A549 (cell line): ENCODE measurements around the gene CDH4. TPM values are rescaled to one million over a fixed set of nuclear protein-coding genes. Genes with fewer than 3 reads are reported as not detected.

Experiments
- ATAC-seq, 2 experiments: fragments of 200-7000 bp in 1 of 2; fragments of >200 bp in 1 of 2; cut with Nextera tagmentation in 1 of 2; cut with Tn5 transposase in 1 of 2; 3 replicates each; pipeline versions ENCODE4 v1.8.0 to v1.9.1; 2018 to 2020; ENCODE audit warnings: mild to moderate bottlenecking in 1 of 2, moderate library complexity in 1 of 2
- CTCF ChIA-PET: fragments of 300-600 bp; sonication (Branson Sonifier 250); formaldehyde crosslinking; extraction: SDS; loops from one replicate; lab custom pipeline; 2021; ENCODE audit warnings: antibody characterized with exemption, inconsistent platforms; lab: Yijun Ruan, JAX
- POLR2A ChIA-PET: fragments of 350-600 bp; formaldehyde crosslinking; extraction: SDS; loops from one replicate; lab custom pipeline; 2021; ENCODE audit warnings: antibody characterized with exemption, inconsistent platforms; lab: Yijun Ruan, JAX
- DNase-seq, 2 experiments: peaks; one replicate each; pipeline versions ENCODE4 v3.0.0 to v3.0.0-alpha.2; 2011 to 2016; ENCODE audit warnings: low read depth in 1 of 2, low spot score in 1 of 2
- FAIRE-seq: peaks from 2 replicates; lab custom pipeline; 2011; peaks lifted over from hg19 to GRCh38; lab: Jason Lieb, UNC
- H3K27ac ChIP-seq, 2 experiments: fragments of >200 bp; sonication (Bioruptor Twin); formaldehyde crosslinking; 3 replicates each; pipeline ENCODE4 v1.5.1; 2016 to 2017
- H3K4me1 ChIP-seq: fragments of >200 bp; sonication (Bioruptor Twin); formaldehyde crosslinking; 3 replicates; pipeline ENCODE4 v1.6.1; 2016
- H3K4me2 ChIP-seq: fragments of >200 bp; sonication (Bioruptor Twin); formaldehyde crosslinking; 3 replicates; pipeline ENCODE4 v1.6.1; 2016
- H3K4me3 ChIP-seq: fragments of >200 bp; sonication (Bioruptor Twin); formaldehyde crosslinking; 3 replicates; pipeline ENCODE4 v1.5.1; 2016
- H3K9me3 ChIP-seq: fragments of >200 bp; sonication (Bioruptor Twin); formaldehyde crosslinking; 3 replicates; pipeline ENCODE4 v1.6.1; 2016
- ATOH8 ChIP-seq: fragments of 250-450 bp; sonication (Bioruptor Pico); IDR thresholded peaks from 2 replicates; pipeline ENCODE4 v1.5.0; 2020; ENCODE audit warnings: low read depth, mild to moderate bottlenecking, moderate library complexity
- CBX2 ChIP-seq: fragments of 200-600 bp; sonication (generic); IDR thresholded peaks from 2 replicates; pipeline ENCODE4 v1.6.1; 2016; ENCODE audit warnings: low read depth, mild to moderate bottlenecking, borderline replicate concordance
- CHD2 ChIP-seq: fragments of 150-350 bp; IDR thresholded peaks from 2 replicates; pipeline ENCODE4 v1.6.1; 2014; ENCODE audit warnings: low read length; ENCODE audit not compliant: partially characterized antibody
- CTCF ChIP-seq: fragments of >200 bp; sonication (Bioruptor Twin); formaldehyde crosslinking; IDR thresholded peaks from 3 replicates; pipeline ENCODE4 v1.5.1; 2016
- EHMT2 ChIP-seq: fragments of 200-600 bp; sonication (generic); IDR thresholded peaks from 2 replicates; pipeline ENCODE4 v1.6.1; 2016; ENCODE audit warnings: antibody characterized with exemption, low read depth, mild to moderate bottlenecking, moderate library complexity
- EP300 ChIP-seq, 2 experiments: fragments of >200 bp; sonication (Bioruptor Twin); formaldehyde crosslinking; IDR thresholded peaks; 2 replicates in 1 of 2; 3 replicates in 1 of 2; pipeline ENCODE4 v1.6.1; 2016 to 2017
- ESRRA ChIP-seq: fragments of 150-350 bp; IDR thresholded peaks from 2 replicates; pipeline ENCODE4 v1.6.1; 2014; ENCODE audit warnings: mild to moderate bottlenecking, low read length, borderline replicate concordance
- FOXS1 ChIP-seq: fragments of 250-450 bp; sonication (Bioruptor Pico); IDR thresholded peaks from 2 replicates; pipeline ENCODE4 v1.5.0; 2020; ENCODE audit warnings: mild to moderate bottlenecking, moderate library complexity
- HEYL ChIP-seq: fragments of 250-450 bp; sonication (Bioruptor Pico); IDR thresholded peaks from 2 replicates; pipeline ENCODE4 v1.8.0; 2021; ENCODE audit warnings: mild to moderate bottlenecking, moderate library complexity
- HMGXB4 ChIP-seq: fragments of 250-450 bp; sonication (Bioruptor Pico); IDR thresholded peaks from 2 replicates; pipeline ENCODE4 v1.5.0; 2021; ENCODE audit warnings: mild to moderate bottlenecking, moderate library complexity, borderline replicate concordance
- MAFK ChIP-seq: fragments of 450-650 bp; IDR thresholded peaks from 2 replicates; pipeline ENCODE4 v1.6.1; 2014; ENCODE audit not compliant: partially characterized antibody
- MAX ChIP-seq: IDR thresholded peaks from 2 replicates; pipeline ENCODE4 v1.6.1; 2012
- MAZ ChIP-seq: fragments of 150-350 bp; IDR thresholded peaks from 2 replicates; pipeline ENCODE4 v1.6.1; 2014; ENCODE audit warnings: antibody characterized with exemption, low read depth, low read length, borderline replicate concordance
- NPAS2 ChIP-seq: fragments of 250-450 bp; sonication (Bioruptor Pico); IDR thresholded peaks from 2 replicates; pipeline ENCODE4 v1.8.0; 2022; ENCODE audit warnings: mild to moderate bottlenecking, moderate library complexity, borderline replicate concordance
- PHF8 ChIP-seq: fragments of 200-600 bp; sonication (generic); IDR thresholded peaks from 2 replicates; pipeline ENCODE4 v1.6.1; 2016; ENCODE audit warnings: low read depth, mild to moderate bottlenecking, antibody characterized with exemption, moderate library complexity, borderline replicate concordance
- POLR2AphosphoS2 ChIP-seq: conservative IDR thresholded peaks from 2 replicates; pipeline ENCODE4 v1.6.1; 2012; ENCODE audit warnings: low read length, improper control_type of control experiment, inconsistent platforms
- RAD21 ChIP-seq, 2 experiments: fragments of >200 bp in 1 of 2; sonication (Bioruptor Twin) in 1 of 2; formaldehyde crosslinking in 1 of 2; IDR thresholded peaks in 1 of 2; conservative IDR thresholded peaks in 1 of 2; 2 replicates in 1 of 2; 3 replicates in 1 of 2; pipeline ENCODE4 v1.6.1; 2012 to 2018; ENCODE audit warnings: inconsistent platforms in 1 of 2
- RCOR1 ChIP-seq: fragments of 150-350 bp; IDR thresholded peaks from 2 replicates; pipeline ENCODE4 v1.6.1; 2014; ENCODE audit warnings: antibody characterized with exemption, low read length, low read depth
- REST ChIP-seq: fragments of 200-600 bp; sonication (generic); IDR thresholded peaks from 2 replicates; pipeline ENCODE4 v1.6.1; 2016; ENCODE audit warnings: antibody characterized with exemption, mild to moderate bottlenecking, moderate library complexity
- RFX5 ChIP-seq: fragments of 450-650 bp; IDR thresholded peaks from 2 replicates; pipeline ENCODE4 v1.7.1; 2014; ENCODE audit warnings: antibody characterized with exemption, mild to moderate bottlenecking, moderate library complexity
- RNF2 ChIP-seq: fragments of 200-600 bp; sonication (generic); IDR thresholded peaks from 2 replicates; pipeline ENCODE4 v1.6.1; 2016; ENCODE audit warnings: low read depth, mild to moderate bottlenecking, antibody characterized with exemption, moderate library complexity, borderline replicate concordance
- SMC3 ChIP-seq: fragments of >200 bp; sonication (Bioruptor Twin); formaldehyde crosslinking; IDR thresholded peaks from 3 replicates; pipeline ENCODE4 v1.6.1; 2018; ENCODE audit warnings: inconsistent platforms
- TFCP2L1 ChIP-seq: fragments of 250-450 bp; sonication (Bioruptor Pico); IDR thresholded peaks from 2 replicates; pipeline ENCODE4 v1.5.0; 2021; ENCODE audit warnings: mild to moderate bottlenecking
- TP53 ChIP-seq: fragments of 250-450 bp; sonication (Bioruptor Pico); IDR thresholded peaks from 2 replicates; pipeline ENCODE4 v1.5.0; 2021; ENCODE audit warnings: mild to moderate bottlenecking, moderate library complexity
- USF2 ChIP-seq: fragments of 450-650 bp; IDR thresholded peaks from 2 replicates; pipeline ENCODE4 v1.6.1; 2014; ENCODE audit warnings: antibody characterized with exemption
- ZC3H11A ChIP-seq: fragments of 450-650 bp; IDR thresholded peaks from 2 replicates; pipeline ENCODE4 v1.6.1; 2014; ENCODE audit warnings: antibody characterized with exemption, mild to moderate bottlenecking
- WGBS: methylation state at CpG from one replicate; pipeline ENCODE4 v1.1.6; 2017; ENCODE audit errors: missing lambda C conversion rate; 5-methylcytosine and 5-hydroxymethylcytosine counted together
- polyA plus RNA-seq, 4 experiments: library from polyadenylated mRNA; depleted of rRNA in 3 of 4; stranded (reverse); fragments of >200 nt; fragmentation: RNase III in 1 of 4; extraction: RNeasy Plus Mini Kit Qiagen cat#74134 plus additional on column Dnase treatment in 1 of 4; gene quantifications; 2 replicates in 3 of 4; 3 replicates in 1 of 4; pipeline ENCODE4 v1.2.3, GENCODE V29; 2011 to 2017

Gene CDH4
- polyA plus RNA-seq, 2 of the 4 experiments (the other 2 are of a cell fraction): 3.4 to 10.3 TPM

GRCh38 chr20:61532736-61533135 lies 280.7 kb downstream of the CDH4 start:
- H3K4me1 ChIP-seq: no peaks in the 10 kb centered on the region
- no peak for FAIRE-seq

GRCh38 chr20:61533231-61533631 lies 281.2 kb downstream of the CDH4 start:
- FAIRE-seq: no peak
- ATAC-seq: no peak
- TF ChIP-seq TP53 (no peak), RAD21 (conservative IDR thresholded peaks at IDR 0.05 in 1 of 2, IDR thresholded peaks at IDR 0.05 in 1 of 2) (no peak), RNF2 (no peak), ZC3H11A (no peak), NPAS2 (CRISPR knock-in tag) (no peak), TFCP2L1 (no peak), FOXS1 (CRISPR knock-in tag) (no peak), REST (no peak), ATOH8 (CRISPR knock-in tag) (no peak), CHD2 (no peak), EP300 (IDR thresholded peaks at IDR 0.05) (no peak), POLR2AphosphoS2 (no peak), USF2 (no peak), PHF8 (no peak), RCOR1 (no peak)
- no peaks in the 10 kb centered on the region for H3K4me1 ChIP-seq
- no peak overlapping the region for H3K4me3 ChIP-seq
- POLR2A ChIA-PET: no interaction called here
- no peaks in the 10 kb centered on the region for H3K9me3 ChIP-seq
- CTCF ChIA-PET: no interaction called here
- no peak overlapping the region for H3K4me2 ChIP-seq
- 89% methylated on average over 15 of the region's 18 CpGs for WGBS
- no peak for DNase-seq
- H3K27ac ChIP-seq: no peak overlapping the region

More at GRCh38 chr20:61532736-61533135, 280.7 kb downstream of the CDH4 start:
- no peak for ATAC-seq
- 86% methylated on average over 8 of the region's 8 CpGs for WGBS
- Histone ChIP-seq H3K9me3 (no peaks in the 10 kb centered on the region), H3K4me3 (no peak overlapping the region)
- TF ChIP-seq HEYL (no peak), EHMT2 (no peak), MAFK (no peak), ESRRA (no peak), RNF2 (no peak), PHF8 (no peak), CBX2 (no peak), RFX5 (no peak), CTCF (no peak), SMC3 (no peak), MAZ (no peak), HMGXB4 (no peak), MAX (no peak), TP53 (no peak)
- TF ChIP-seq, all 56 proteins: peak for 0
- H3K27ac ChIP-seq: no peak overlapping the region
- POLR2A ChIA-PET: no interaction called here
- no peak overlapping the region for H3K4me2 ChIP-seq
- DNase-seq: no peak
- CTCF ChIA-PET: no interaction called here
